Measurements from ENCODE around the gene STN1. TPM values are rescaled to one million over a fixed set of nuclear protein-coding genes. Genes with fewer than 3 reads are reported as not detected.

Gene STN1
- total and polyA plus RNA-seq, 9 of the 15 experiments (the other 6 are each of a cell fraction or from before 2014, with no cell fraction given) = 9.1 to 19.6 (median 13.8) TPM

DNA sequence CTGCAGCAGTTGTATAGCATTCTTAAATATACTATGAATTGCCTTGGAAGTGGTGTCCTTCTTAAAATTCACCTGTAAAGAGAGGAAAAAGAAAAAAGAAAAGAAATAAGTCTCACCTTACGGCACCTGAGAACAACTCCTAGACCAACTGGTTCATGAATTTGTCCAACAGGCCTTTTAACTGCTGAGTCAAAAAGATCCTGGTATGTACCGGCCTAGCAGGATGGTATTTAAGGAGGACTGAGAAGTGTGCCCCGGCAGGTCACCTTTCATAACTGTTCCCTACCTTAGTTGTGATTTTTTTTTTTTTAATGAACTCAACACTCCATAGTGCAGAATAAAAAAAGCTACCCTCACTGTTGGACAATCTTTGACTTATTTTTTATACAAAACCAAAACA, 25.8 kb downstream of the STN1 start (continued):
- TF ChIP-seq ZHX1 (conservative IDR thresholded peaks at IDR 0.05; ENCODE audit: low read length) = no peak
- no peak for TF ChIP-seq CLOCK (CRISPR knock-in tag; IDR thresholded peaks at IDR 0.05; ENCODE audit: borderline replicate concordance)
- no peak for TF ChIP-seq ARID3B (CRISPR knock-in tag; IDR thresholded peaks at IDR 0.05; ENCODE audit: borderline replicate concordance)
- no peak for TF ChIP-seq SNIP1 (IDR thresholded peaks at IDR 0.05; ENCODE audit: low read depth)
- TF ChIP-seq SUPT5H (IDR thresholded peaks at IDR 0.05) = no peak
- TF ChIP-seq HNRNPUL1 (IDR thresholded peaks at IDR 0.05; ENCODE audit: low read length) = no peak
- TF ChIP-seq SREBF1 (IDR thresholded peaks at IDR 0.05; ENCODE audit: borderline replicate concordance, low read depth, low read length) = no peak
- no peak for TF ChIP-seq ETV6 (IDR thresholded peaks at IDR 0.05; ENCODE audit: borderline replicate concordance in 1 of 2, low read depth in 2 of 2, low read length in 1 of 2)
- TF ChIP-seq ETV6 (CRISPR knock-in tag; IDR thresholded peaks at IDR 0.05; ENCODE audit: borderline replicate concordance) = no peak
- TF ChIP-seq HIVEP1 (CRISPR knock-in tag; IDR thresholded peaks at IDR 0.05) = no peak

All from K562 (cell line).